ENCODE results near the gene LDB1. TPM values are rescaled to one million over a fixed set of nuclear protein-coding genes. Genes with fewer than 3 reads are reported as not detected.

LDB1 gene
- 112 TPM for polyA plus RNA-seq (2013, experiment 1 of 2)
- 92.3 TPM for polyA plus RNA-seq (2013, experiment 2 of 2)

GRCh38 chr10:102120142-102120990, at the start of gene LDB1:
Gene LDB1, minus strand, starts transcription at chr10:102120368. Its CDS starts 258 bp downstream, at chr10:102120110.
- H3K36me3 ChIP-seq (ENCODE audit: control insufficient read depth, insufficient read depth, low read length): no peaks in the 10 kb centered on the region
- H3K4me3 ChIP-seq (ENCODE audit: extremely low read depth, insufficient read depth, low read length, poor library complexity, severe bottlenecking): peak within 1 kb of the TSS; percentile 76
- no peaks in the 10 kb centered on the region for H3K9me3 ChIP-seq (ENCODE audit: control insufficient read depth, low read length)
- peaks cover 53% of the 10 kb centered on the region for H3K4me1 ChIP-seq (ENCODE audit: control insufficient read depth, insufficient read depth, low read length, poor library complexity, severe bottlenecking)
- 0 to 1% methylated on average over 62 to 65 of the region's 104 CpGs for WGBS, 2 experiments (ENCODE audit: insufficient coverage in 2 of 2)
- peak within 1 kb of the TSS; percentile 99 for H3K27ac ChIP-seq (ENCODE audit: low read depth, low read length, severe bottlenecking)

GRCh38 chr10:102167861-102168260, 47.7 kb upstream of the LDB1 start:
- H3K27ac ChIP-seq (ENCODE audit: low read depth, low read length, severe bottlenecking): no peak overlapping the region
- peaks cover 5% of the 10 kb centered on the region for H3K4me1 ChIP-seq (ENCODE audit: control insufficient read depth, insufficient read depth, low read length, poor library complexity, severe bottlenecking)
- no CpG with 5 or more reads among the region's 1 CpG for WGBS, 2 experiments (ENCODE audit: insufficient coverage in 2 of 2)
- H3K9me3 ChIP-seq (ENCODE audit: control insufficient read depth, low read length): no peaks in the 10 kb centered on the region
- H3K36me3 ChIP-seq (ENCODE audit: control insufficient read depth, insufficient read depth, low read length): peaks cover 14% of the 10 kb centered on the region
- H3K4me3 ChIP-seq (ENCODE audit: extremely low read depth, insufficient read depth, low read length, poor library complexity, severe bottlenecking): no peak overlapping the region

DNA sequence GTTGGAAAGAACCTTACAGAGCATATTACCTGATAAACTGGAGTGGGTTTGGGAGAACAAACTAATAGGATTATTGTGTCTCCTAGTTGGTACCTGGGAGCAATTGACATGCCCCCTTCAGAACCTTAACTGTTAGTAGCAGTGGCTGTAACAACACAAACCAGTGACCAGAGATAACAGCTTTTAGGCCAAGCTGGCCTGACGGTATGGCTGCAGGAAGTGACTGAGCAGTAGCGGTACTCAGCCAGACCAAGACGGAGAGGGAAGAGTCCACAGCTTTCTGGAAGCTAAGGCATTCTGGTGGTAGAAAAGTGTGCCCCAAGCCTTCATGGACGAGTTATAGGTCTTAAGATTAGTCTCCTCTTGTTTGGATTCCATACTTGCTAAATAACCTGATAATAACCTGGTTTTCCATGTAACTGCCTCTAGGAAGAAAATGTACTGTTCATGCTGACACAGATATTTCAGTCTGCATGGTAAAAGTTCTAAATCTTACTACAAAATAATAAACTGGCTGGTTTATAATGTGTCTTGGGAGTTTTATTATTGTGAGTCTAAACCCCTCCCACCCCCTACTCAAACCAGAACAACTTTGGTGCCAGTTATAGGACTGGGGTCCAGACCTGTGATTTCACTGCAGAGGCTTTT, 43.3 kb upstream of the LDB1 start:
- no peak overlapping the region for H3K4me3 ChIP-seq (ENCODE audit: extremely low read depth, insufficient read depth, low read length, poor library complexity, severe bottlenecking)
- no peaks in the 10 kb centered on the region for H3K9me3 ChIP-seq (ENCODE audit: control insufficient read depth, low read length)
- no peak overlapping the region for H3K27ac ChIP-seq (ENCODE audit: low read depth, low read length, severe bottlenecking)
- 90 to 100% methylated on average over 3 to 4 of the region's 4 CpGs for WGBS, 2 experiments (ENCODE audit: insufficient coverage in 2 of 2)
- H3K4me1 ChIP-seq (ENCODE audit: control insufficient read depth, insufficient read depth, low read length, poor library complexity, severe bottlenecking): peaks cover 8% of the 10 kb centered on the region
- peaks cover 57% of the 10 kb centered on the region for H3K36me3 ChIP-seq (ENCODE audit: control insufficient read depth, insufficient read depth, low read length)

DNA sequence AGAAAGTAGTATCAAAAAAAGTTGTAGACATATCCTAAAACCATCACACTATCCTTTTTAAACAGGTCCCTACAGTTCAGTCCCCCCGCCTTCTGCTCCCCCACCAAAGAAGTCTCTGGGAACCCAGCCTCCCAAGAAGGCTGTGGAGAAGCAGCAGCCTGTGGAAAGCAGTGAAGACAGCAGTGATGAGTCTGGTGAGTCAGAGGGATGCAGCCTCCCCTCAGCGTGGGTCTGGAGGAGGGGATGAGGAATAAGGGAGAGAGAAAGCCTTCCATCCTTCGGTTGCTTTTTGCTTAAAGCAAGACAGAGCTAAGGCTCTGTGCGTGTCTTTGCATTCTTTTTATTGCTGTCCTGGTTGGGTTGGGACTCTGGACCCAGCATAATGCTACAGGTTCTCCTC, 39.7 kb upstream of the LDB1 start:
- Histone ChIP-seq H3K9me3 (ENCODE audit: control insufficient read depth, low read length) (no peaks in the 10 kb centered on the region), H3K36me3 (ENCODE audit: control insufficient read depth, insufficient read depth, low read length) (peaks cover 92% of the 10 kb centered on the region)
- 92 to 100% methylated on average over 3 of the region's 4 CpGs for WGBS, 2 experiments (ENCODE audit: insufficient coverage in 2 of 2)

GRCh38 chr10:102159051-102159597, 39.0 kb upstream of the LDB1 start:
- no peak overlapping the region for H3K27ac ChIP-seq (ENCODE audit: low read depth, low read length, severe bottlenecking)
- peaks cover 8% of the 10 kb centered on the region for H3K4me1 ChIP-seq (ENCODE audit: control insufficient read depth, insufficient read depth, low read length, poor library complexity, severe bottlenecking)
- peaks cover 98% of the 10 kb centered on the region for H3K36me3 ChIP-seq (ENCODE audit: control insufficient read depth, insufficient read depth, low read length)
- no peaks in the 10 kb centered on the region for H3K9me3 ChIP-seq (ENCODE audit: control insufficient read depth, low read length)
- H3K4me3 ChIP-seq (ENCODE audit: extremely low read depth, insufficient read depth, low read length, poor library complexity, severe bottlenecking): no peak overlapping the region
- 96 to 97% methylated on average over 3 of the region's 5 CpGs for WGBS, 2 experiments (ENCODE audit: insufficient coverage in 2 of 2)

More for the DNA sequence above, 39.7 kb upstream of the LDB1 start:
- H3K4me3 ChIP-seq (ENCODE audit: extremely low read depth, insufficient read depth, low read length, poor library complexity, severe bottlenecking): no peak overlapping the region
- no peak overlapping the region for H3K27ac ChIP-seq (ENCODE audit: low read depth, low read length, severe bottlenecking)
- peaks cover 8% of the 10 kb centered on the region for H3K4me1 ChIP-seq (ENCODE audit: control insufficient read depth, insufficient read depth, low read length, poor library complexity, severe bottlenecking)

- WGBS, 2 experiments (ENCODE audit: insufficient coverage in 2 of 2): 95 to 100% methylated on average over 3 of the region's 3 CpGs
- Histone ChIP-seq H3K9me3 (ENCODE audit: control insufficient read depth, low read length) (no peaks in the 10 kb centered on the region), H3K4me1 (ENCODE audit: control insufficient read depth, insufficient read depth, low read length, poor library complexity, severe bottlenecking) (peaks cover 10% of the 10 kb centered on the region), H3K4me3 (ENCODE audit: extremely low read depth, insufficient read depth, low read length, poor library complexity, severe bottlenecking) (no peak overlapping the region), H3K36me3 (ENCODE audit: control insufficient read depth, insufficient read depth, low read length) (peaks cover 81% of the 10 kb centered on the region), H3K27ac (ENCODE audit: low read depth, low read length, severe bottlenecking) (no peak overlapping the region)
These were observed 37.1 kb upstream of the LDB1 start for GRCh38 chr10:102157224-102157623.

GRCh38 chr10:102154466-102155116, 34.4 kb upstream of the LDB1 start:
- WGBS, 2 experiments (ENCODE audit: insufficient coverage in 2 of 2): 82 to 95% methylated on average over 1 to 8 of the region's 11 CpGs
- peaks cover 67% of the 10 kb centered on the region for H3K36me3 ChIP-seq (ENCODE audit: control insufficient read depth, insufficient read depth, low read length)
- H3K9me3 ChIP-seq (ENCODE audit: control insufficient read depth, low read length): no peaks in the 10 kb centered on the region

DNA sequence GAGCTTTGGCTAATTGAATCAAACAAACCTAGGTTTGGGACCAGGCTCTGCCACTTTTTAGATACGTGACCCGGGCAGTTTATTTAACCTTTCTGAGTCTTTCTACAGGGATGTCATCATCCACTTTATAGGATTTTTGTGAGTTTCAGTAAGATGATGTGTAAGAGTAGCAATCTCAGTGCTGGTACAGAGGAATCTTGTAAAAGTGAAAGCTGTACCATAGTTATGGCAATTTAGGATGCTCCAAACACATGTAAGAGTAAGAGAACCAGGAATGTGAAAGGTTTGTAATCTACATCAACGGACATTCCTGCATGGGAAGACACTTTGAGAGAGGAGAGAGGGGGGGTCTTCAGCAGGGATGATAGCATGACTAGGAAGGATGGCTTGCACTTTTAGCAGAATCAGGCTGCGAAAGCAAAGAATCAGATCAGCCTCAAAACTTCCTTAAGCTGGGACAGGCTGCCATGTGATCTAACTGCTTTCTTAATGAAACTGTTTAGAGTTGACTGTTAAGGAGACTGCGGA, 33.0 kb upstream of the LDB1 start:
- Histone ChIP-seq H3K36me3 (ENCODE audit: control insufficient read depth, insufficient read depth, low read length) (peaks cover 68% of the 10 kb centered on the region), H3K9me3 (ENCODE audit: control insufficient read depth, low read length) (no peaks in the 10 kb centered on the region), H3K27ac (ENCODE audit: low read depth, low read length, severe bottlenecking) (peak overlapping the region; percentile 99), H3K4me3 (ENCODE audit: extremely low read depth, insufficient read depth, low read length, poor library complexity, severe bottlenecking) (peak overlapping the region; percentile 88), H3K4me1 (ENCODE audit: control insufficient read depth, insufficient read depth, low read length, poor library complexity, severe bottlenecking) (peaks cover 27% of the 10 kb centered on the region)
- 36 to 61% methylated on average over 2 to 3 of the region's 5 CpGs for WGBS, 2 experiments (ENCODE audit: insufficient coverage in 2 of 2)

More at GRCh38 chr10:102154466-102155116, 34.4 kb upstream of the LDB1 start:
- H3K27ac ChIP-seq (ENCODE audit: low read depth, low read length, severe bottlenecking): no peak overlapping the region
- no peak overlapping the region for H3K4me3 ChIP-seq (ENCODE audit: extremely low read depth, insufficient read depth, low read length, poor library complexity, severe bottlenecking)
- peaks cover 27% of the 10 kb centered on the region for H3K4me1 ChIP-seq (ENCODE audit: control insufficient read depth, insufficient read depth, low read length, poor library complexity, severe bottlenecking)

GRCh38 chr10:102152545-102152890, 32.4 kb upstream of the LDB1 start:
- Histone ChIP-seq H3K4me1 (ENCODE audit: control insufficient read depth, insufficient read depth, low read length, poor library complexity, severe bottlenecking) (peaks cover 27% of the 10 kb centered on the region), H3K4me3 (ENCODE audit: extremely low read depth, insufficient read depth, low read length, poor library complexity, severe bottlenecking) (peak overlapping the region; percentile 88), H3K36me3 (ENCODE audit: control insufficient read depth, insufficient read depth, low read length) (peaks cover 68% of the 10 kb centered on the region), H3K27ac (ENCODE audit: low read depth, low read length, severe bottlenecking) (peak overlapping the region; percentile 99), H3K9me3 (ENCODE audit: control insufficient read depth, low read length) (no peaks in the 10 kb centered on the region)
- 0% methylated on average over 11 to 16 of the region's 19 CpGs for WGBS, 2 experiments (ENCODE audit: insufficient coverage in 2 of 2)

DNA sequence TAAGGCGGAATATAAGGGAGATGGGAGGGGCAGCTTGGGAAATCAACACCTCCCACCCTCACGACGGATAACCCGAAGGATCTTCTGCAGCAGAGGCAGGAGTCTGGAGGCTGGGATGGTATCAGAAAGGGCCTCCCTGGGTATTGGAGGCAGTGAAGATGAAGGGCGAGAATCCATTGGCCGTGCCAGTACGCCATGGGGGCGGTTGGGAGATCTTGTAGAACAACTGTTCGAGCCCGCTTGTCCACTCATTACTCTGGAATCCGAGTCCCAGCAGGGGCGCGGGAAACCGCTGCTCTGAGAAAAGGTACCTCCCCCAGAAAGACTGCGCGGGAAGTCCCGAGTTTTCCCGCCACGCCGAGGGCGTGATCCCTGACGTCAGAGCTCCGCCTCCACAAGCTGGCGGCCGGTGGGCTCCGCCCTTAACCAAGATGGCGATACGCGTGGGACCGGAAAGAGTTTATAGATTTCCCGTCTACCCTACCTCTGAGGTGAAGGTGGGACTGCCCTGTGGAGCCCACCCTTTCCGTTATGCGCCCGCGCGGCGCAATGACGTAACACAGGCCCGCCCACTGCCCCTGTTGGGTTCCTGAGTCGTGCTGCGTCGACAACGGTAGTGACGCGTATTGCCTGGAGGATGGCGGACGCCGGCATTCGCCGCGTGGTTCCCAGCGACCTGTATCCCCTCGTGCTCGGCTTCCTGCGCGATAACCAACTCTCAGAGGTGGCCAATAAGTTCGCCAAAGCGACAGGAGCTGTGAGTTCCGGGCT, 31.8 kb upstream of the LDB1 start, which contains the start of gene NOLC1:
Gene NOLC1, plus strand, starts transcription at position 616 of the 771 bp plus-strand sequence. Its CDS starts 22 bp downstream, at position 638.
- peak within 1 kb of the TSS; percentile 88 for H3K4me3 ChIP-seq (ENCODE audit: extremely low read depth, insufficient read depth, low read length, poor library complexity, severe bottlenecking)
- peak within 1 kb of the TSS; percentile 99 for H3K27ac ChIP-seq (ENCODE audit: low read depth, low read length, severe bottlenecking)
- peaks cover 27% of the 10 kb centered on the region for H3K4me1 ChIP-seq (ENCODE audit: control insufficient read depth, insufficient read depth, low read length, poor library complexity, severe bottlenecking)
- H3K9me3 ChIP-seq (ENCODE audit: control insufficient read depth, low read length): no peaks in the 10 kb centered on the region
- 1 to 2% methylated on average over 51 to 52 of the region's 59 CpGs for WGBS, 2 experiments (ENCODE audit: insufficient coverage in 2 of 2)
- H3K36me3 ChIP-seq (ENCODE audit: control insufficient read depth, insufficient read depth, low read length): peaks cover 68% of the 10 kb centered on the region
